Measurements from ENCODE around the gene RPL10A.
"Not testable (repeated sequence)": the region's sequence is repeated elsewhere in the genome, so short reads cannot be mapped to it uniquely, and the experiment has no call there.

Gene RPL10A

GRCh38 chr6:35498422-35499067 is 30.3 kb downstream of the RPL10A start:
- no peak overlapping the region for H3K4me3 ChIP-seq (ENCODE audit: low read length)
- TF ChIP-seq ZNF274 (IDR thresholded peaks at IDR 0.05; ENCODE audit: low read depth, low read length): no peak

GRCh38 chr6:35499372-35499771 is 31.2 kb downstream of the RPL10A start:
- H3K4me3 ChIP-seq (ENCODE audit: low read length): no peak overlapping the region
- no peak for TF ChIP-seq ZNF274 (IDR thresholded peaks at IDR 0.05; ENCODE audit: low read depth, low read length)

GRCh38 chr6:35500782-35501181 is 32.6 kb downstream of the RPL10A start:
- H3K4me3 ChIP-seq (ENCODE audit: low read length): no peak overlapping the region
- TF ChIP-seq ZNF274 (IDR thresholded peaks at IDR 0.05; ENCODE audit: low read depth, low read length): no peak

- H3K4me3 ChIP-seq (ENCODE audit: low read length): no peak overlapping the region
- no peak for TF ChIP-seq ZNF274 (IDR thresholded peaks at IDR 0.05; ENCODE audit: low read depth, low read length)
These were observed 33.6 kb downstream of the RPL10A start for GRCh38 chr6:35501784-35502183.

- no peak for TF ChIP-seq ZNF274 (IDR thresholded peaks at IDR 0.05; ENCODE audit: low read depth, low read length)
- H3K4me3 ChIP-seq (ENCODE audit: low read length): no peak overlapping the region
These were observed 35.3 kb downstream of the RPL10A start for GRCh38 chr6:35503534-35503933.

- no peak for TF ChIP-seq ZNF274 (IDR thresholded peaks at IDR 0.05; ENCODE audit: low read depth, low read length)
- H3K4me3 ChIP-seq (ENCODE audit: low read length): no peak overlapping the region
These were observed 37.8 kb downstream of the RPL10A start for GRCh38 chr6:35505999-35506412.

- TF ChIP-seq ZNF274 (IDR thresholded peaks at IDR 0.05; ENCODE audit: low read depth, low read length): no peak
- no peak overlapping the region for H3K4me3 ChIP-seq (ENCODE audit: low read length)
These were observed 38.3 kb downstream of the RPL10A start for GRCh38 chr6:35506536-35506935.

- no peak overlapping the region for H3K4me3 ChIP-seq (ENCODE audit: low read length)
- TF ChIP-seq ZNF274 (IDR thresholded peaks at IDR 0.05; ENCODE audit: low read depth, low read length): no peak
These were observed 39.0 kb downstream of the RPL10A start for GRCh38 chr6:35507221-35507620.

GRCh38 chr6:35508027-35508426 is 39.8 kb downstream of the RPL10A start:
- no peak for TF ChIP-seq ZNF274 (IDR thresholded peaks at IDR 0.05; ENCODE audit: low read depth, low read length)
- no peak overlapping the region for H3K4me3 ChIP-seq (ENCODE audit: low read length)

GRCh38 chr6:35508542-35508941 is 40.3 kb downstream of the RPL10A start:
- no peak for TF ChIP-seq ZNF274 (IDR thresholded peaks at IDR 0.05; ENCODE audit: low read depth, low read length)
- H3K4me3 ChIP-seq (ENCODE audit: low read length): no peak overlapping the region

GRCh38 chr6:35510916-35511561 is 42.8 kb downstream of the RPL10A start:
- no peak overlapping the region for H3K4me3 ChIP-seq (ENCODE audit: low read length)
- TF ChIP-seq ZNF274 (IDR thresholded peaks at IDR 0.05; ENCODE audit: low read depth, low read length): no peak

GRCh38 chr6:35511562-35511941 is 43.4 kb downstream of the RPL10A start:
- no peak overlapping the region for H3K4me3 ChIP-seq (ENCODE audit: low read length)

GRCh38 chr6:35512006-35512405 is 43.8 kb downstream of the RPL10A start:
- no peak overlapping the region for H3K4me3 ChIP-seq (ENCODE audit: low read length)
- TF ChIP-seq ZNF274 (IDR thresholded peaks at IDR 0.05; ENCODE audit: low read depth, low read length): no peak

More at GRCh38 chr6:35511562-35511941, 43.4 kb downstream of the RPL10A start:
- no peak for TF ChIP-seq ZNF274 (IDR thresholded peaks at IDR 0.05; ENCODE audit: low read depth, low read length)

- no peak within 1 kb of the TSS for H3K4me3 ChIP-seq (ENCODE audit: low read length)
- TF ChIP-seq ZNF274 (IDR thresholded peaks at IDR 0.05; ENCODE audit: low read depth, low read length): no peak
These were observed 44.5 kb downstream of the RPL10A start, which contains the start of gene TULP1 for GRCh38 chr6:35512740-35513139. TSS of gene TULP1 (minus strand) at chr6:35512896. CDS start at chr6:35512858, 38 bp downstream.

GRCh38 chr6:35514587-35514986 is 46.4 kb downstream of the RPL10A start:
- H3K4me3 ChIP-seq (ENCODE audit: low read length): no peak overlapping the region
- no peak for TF ChIP-seq ZNF274 (IDR thresholded peaks at IDR 0.05; ENCODE audit: low read depth, low read length)

GRCh38 chr6:35515939-35516338 is 47.7 kb downstream of the RPL10A start:
- H3K4me3 ChIP-seq (ENCODE audit: low read length): not testable (repeated sequence)
